Superior temporal gyrus (tissue), 1 donor: ENCODE data around the gene WWTR1.

ENCODE experiments used
- DNase-seq: peaks from one replicate; pipeline ENCODE4 v3.0.0-alpha.2; 2016; ENCODE audit errors: extremely low spot score

The WWTR1 gene

DNA sequence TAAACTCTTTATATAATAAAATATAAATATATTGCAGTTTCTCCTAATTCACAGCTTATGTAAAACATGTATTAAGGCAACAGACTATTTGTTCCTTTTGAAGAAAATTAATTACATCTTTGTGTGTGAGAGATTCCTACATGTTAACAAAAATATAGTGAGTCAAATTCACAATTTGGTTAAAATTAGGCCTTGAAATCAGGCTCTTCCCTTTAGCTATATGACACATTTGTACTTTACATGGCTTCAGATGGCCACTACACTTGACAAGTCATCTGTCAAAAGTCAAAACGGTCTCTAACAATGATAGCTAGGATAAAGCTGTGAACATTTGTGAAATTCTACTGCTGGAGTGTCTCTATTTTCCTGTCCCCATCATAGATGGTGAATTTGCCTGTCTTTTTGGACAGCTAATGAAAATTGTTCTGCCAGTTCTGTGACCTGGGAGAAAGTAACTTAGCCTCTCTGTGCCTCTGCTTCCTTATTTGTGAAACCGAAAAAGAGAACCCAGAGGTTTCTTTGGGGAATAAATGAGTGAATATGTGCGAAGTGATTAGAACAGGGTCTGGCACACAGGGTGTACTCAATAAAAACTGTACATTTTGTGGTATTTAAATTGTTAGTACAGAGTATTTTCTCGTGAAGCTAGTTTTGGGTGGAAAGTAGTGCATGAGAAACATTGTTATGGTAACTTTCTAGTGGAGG lies 159.7 kb downstream of the WWTR1 start:
- no peak for DNase-seq

DNA sequence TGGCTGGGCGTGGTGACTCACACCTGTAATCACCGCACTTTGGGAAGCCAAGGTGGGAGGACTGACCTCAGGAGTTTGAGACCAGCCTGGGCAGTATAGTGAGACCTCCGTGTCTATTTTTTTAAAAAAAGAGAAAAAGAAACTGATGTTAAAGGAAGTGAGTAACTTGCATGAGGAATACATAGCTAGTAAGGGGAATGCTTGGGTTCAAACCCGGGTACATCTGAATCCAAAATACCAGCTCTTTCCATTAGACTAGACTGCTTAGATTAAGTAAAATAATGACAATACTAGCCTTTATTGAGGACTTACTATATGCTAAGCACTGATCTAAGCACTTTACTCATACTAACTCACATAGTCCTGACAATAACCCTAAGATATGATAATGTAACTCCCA lies 160.9 kb downstream of the WWTR1 start:
- no peak for DNase-seq

DNA sequence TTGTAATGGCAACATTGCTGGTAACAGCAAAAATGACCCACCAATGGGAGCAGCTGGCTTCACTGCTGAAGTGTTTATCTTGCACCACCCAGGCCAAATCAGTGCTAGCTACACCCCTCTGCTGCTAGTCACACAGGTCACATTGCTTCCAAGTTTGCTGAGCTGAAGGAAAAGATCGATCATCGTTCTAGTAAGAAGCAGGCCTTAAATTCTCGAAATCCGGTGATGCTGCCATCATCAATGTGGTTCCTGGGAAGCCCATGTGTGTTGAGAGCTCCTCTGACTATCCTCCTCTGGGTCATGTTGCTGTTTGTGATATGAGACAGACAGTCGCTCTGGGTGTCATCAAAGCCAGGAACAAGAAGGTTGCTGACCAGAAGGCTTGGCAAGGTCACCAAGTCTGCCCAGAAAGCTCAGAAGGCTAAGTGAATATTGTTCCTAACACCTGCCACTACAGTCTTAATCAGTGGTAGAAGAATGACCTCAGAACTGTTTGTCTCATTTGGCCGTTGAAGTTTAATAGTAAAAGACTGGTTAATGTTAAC lies 162.2 kb downstream of the WWTR1 start:
- no peak for DNase-seq

DNA sequence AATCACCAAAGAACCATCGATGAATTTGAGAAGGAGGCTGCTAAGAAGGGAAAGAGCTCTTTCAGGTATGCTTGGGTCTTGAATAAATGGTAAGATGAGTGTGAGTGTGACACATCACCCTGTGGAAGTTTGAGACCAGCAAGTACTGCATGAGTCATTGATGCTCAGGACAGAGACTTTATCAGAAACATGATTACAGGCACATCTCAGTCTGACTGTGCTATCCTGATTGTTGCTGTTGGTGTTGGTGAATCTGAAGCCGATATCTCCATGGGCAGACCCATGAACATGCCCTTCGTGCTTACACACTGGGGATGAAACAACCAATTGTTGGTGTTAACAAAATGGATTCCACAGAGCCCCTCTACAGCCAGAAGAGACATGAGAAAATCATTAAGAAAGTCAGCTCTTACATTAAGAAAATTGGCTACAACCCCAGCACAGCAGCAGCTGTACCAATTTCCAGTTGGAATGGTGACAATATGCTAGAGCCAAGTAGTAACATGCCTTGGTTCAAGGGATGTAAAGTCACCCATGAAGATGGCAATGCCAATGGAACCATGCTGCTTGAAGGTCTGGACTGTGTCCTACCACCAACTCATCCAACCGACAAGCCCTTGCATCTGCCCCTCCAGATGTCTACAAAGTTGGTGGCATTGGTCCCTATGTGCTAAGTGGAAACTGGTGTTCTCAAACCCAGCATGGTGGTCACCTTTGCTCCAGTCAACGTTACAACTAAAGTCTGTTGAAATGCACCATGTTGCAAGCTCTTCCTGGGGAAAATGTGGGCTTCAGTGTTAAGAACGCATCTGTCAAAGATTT lies 162.9 kb downstream of the WWTR1 start:
- DNase-seq: no peak

DNA sequence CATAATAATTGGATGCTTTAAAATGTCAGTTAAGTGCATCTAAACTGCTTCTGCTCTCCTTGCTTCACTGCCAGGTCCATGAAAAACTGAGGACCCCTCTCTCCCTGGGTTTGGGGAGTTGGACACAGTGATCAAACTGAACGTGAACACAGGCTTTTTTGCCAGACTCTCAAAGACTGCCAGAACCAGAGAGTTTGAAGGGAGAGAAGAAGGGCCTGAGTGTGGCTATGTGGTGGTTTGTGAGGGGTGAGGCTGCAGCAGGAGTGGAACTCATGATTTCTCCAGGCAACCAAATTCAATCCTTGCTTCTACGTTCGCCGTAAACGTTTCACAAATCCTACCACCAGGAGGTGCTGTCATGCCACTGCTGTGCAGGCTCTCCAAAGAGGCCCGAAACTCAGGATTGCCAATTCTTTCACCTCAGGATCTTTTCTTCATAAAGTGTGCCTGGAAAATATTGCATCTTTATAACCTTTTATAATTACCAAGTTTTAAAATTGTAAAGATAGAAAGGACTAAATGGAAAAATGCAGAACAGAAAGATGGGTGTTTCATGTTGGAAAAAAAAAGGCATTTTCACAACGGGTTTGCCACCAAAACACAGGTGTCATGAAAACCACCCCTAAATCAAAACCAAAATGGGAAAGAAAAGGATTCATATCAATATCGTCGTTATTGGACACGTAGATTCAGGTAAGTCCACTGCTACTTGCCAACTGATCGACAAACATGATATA lies 163.6 kb downstream of the WWTR1 start:
- peak; percentile 83 for DNase-seq

DNA sequence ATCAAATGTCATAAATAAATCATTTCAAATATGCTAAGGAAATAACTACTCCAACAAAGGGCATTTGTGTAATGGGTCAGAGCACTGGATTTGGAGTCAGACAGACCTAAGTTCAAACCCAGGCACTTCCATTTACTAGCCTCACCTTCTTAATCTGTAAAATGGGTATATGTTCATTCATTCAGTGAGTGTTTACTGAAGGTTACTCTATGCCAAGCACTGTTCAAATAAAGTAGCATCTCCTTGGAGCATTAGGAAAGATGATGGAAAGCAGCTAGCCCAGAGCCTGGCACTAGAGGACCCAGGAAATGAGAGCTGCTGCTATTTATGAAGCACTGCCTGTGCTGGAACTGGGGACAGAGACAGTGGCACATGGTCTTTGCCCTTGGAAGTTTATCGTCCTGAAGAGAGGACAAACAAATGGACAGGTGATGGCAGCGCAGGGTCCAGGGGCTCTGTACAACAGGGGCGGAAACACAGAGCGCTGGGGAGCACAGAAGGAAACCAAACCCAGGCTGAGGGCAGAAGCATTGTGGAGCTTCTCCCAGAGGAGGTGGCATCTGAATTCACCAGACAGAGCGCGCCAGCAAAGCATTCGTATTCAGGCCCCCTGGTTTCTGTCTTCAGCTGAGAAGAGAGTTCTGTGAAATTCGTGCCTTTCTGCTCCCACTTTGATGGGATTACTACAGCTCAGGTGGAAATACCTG lies 164.4 kb downstream of the WWTR1 start:
- no peak for DNase-seq

DNA sequence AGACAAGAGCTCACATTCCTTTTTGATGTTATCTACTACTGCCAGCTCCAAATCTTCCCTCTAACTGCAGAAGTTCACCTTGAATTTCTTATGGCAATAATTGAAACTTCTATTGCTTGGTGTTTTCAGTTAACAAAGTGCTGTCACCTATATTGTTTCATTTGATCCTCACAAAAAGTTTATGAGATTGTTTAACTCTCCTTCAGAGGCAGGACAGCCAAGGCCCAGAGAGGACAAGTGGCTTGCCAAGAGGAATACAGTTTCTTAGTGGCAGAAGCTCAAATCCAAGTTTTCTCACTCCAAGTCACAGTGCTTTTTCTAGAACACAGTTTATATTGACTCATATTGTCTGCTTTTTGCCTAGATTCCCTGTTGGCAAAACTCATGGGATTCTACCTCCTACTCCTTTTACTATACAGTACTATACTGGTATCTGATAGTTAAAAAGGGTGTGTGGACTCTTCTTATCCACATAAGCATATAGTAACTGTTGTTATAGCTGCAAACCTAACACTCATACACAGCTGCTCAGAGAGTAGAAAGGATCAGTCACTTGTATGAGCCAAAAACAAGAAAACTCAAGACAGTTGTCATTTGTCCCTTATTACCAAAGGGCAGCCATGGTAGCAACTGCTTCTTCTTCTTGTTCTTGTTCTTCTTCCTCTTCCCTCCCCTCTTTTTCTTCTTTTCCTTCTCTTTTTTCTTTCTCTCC lies 167.4 kb downstream of the WWTR1 start:
- no peak for DNase-seq

DNA sequence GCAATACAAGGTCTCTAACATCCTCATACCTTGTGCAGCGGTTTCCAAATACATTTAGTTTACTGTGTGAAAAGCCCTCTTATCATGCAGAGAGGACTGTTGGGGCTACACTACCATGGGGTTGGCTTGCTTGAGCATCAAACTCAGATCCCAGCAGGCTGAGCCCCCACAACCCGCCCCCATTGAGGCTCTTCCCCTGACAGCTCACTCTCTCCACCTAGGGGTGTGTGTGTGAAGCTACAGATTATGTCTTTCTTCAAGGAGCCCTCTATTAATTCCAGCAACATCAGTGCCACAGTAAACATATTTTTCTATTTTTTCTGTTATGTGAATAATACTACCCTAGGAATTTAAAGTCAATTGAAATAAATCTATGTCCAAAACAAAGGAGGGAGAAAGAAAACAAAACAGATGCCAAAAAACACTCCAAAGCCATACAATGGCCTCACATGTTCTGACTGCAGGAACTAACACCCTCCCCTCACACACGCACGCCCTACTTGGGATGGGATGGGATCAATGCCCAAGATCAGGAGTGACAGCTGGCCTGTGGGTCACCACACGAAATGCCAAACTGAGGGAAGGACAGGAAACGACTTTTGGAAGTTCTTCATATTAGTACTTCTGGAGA lies 168.7 kb downstream of the WWTR1 start:
- no peak for DNase-seq

DNA sequence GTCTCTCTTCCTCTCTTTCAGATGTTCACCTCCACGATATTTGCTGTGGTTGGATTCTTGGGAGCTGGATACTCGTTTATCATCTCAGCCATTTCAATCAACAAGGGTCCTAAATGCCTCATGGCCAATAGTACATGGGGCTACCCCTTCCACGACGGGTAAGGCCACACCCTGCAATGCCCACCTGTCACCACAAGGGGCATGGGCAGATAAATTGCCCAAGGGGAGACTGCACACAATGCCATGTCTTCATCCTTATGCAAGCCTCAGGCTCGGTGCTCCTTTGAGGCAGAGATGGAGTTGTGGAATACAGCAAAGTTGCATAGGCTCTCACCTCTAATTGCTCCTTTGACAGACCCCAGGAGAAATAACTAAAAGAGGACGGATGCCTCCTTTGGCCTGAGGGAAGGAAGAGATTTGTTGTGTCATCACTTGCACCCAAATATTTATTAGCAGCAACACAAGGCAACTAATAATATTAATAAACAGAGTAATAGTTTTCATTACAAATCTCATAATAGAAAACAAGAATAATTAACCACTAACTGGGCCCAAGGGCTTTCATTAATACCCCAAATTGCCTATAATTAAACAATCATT lies 170.1 kb downstream of the WWTR1 start:
- DNase-seq: no peak

DNA sequence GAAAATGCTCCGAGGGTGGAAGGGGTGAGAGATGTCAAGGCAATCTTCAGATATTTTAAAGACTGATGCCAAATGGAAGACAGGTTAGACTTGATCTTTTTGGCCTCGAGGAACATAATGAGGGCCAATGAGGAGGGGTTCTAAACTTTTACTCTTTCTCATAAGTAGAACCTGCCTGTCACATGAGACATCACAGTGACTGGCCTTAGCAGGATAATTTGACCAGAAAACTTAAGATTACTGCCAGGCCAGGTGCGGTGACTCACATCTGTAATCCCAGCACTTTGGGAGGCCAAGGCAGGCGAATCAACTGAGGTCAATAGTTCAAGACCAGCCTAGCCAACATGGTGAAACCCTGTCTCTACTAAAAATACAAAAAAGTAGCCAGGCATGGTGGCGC lies 171.1 kb downstream of the WWTR1 start:
- no peak for DNase-seq

DNA sequence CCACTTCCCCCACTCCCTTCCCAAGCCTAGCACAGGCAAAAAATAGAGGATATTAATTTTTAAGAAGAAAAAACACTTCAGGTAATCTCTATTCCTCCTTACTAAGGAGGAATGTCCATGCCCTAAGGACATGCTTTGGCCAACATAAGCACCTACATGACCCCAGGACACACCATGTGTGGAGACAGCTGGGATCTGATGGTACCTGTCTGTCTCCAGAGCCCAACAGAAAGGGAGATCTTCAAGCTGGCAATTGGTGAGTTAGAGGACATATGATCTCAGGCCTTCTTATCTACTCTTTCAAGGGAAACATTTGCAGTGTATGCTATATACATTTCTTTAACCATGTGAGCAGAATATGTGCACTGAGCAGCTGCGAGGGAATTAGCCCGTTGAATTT lies 176.3 kb downstream of the WWTR1 start:
- no peak for DNase-seq

DNA sequence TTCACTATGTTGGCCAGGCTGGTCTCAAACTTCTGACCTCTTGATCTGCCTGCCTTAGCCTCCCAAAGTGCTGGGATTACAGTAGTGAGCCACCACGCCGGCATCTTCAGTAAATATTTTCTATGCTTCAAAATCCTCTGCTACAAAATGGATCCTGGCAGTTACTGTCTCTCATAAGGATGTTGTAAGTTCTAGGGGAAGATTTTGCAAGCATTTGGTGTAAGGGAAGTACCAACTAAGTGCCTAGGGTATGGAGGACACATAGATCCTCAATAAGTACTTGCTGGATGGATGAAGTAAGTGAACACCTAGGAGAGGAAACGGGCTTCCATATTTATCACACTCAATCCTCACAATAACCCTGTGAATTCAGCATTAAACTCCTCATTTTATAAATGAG lies 176.8 kb downstream of the WWTR1 start:
- no peak for DNase-seq

DNA sequence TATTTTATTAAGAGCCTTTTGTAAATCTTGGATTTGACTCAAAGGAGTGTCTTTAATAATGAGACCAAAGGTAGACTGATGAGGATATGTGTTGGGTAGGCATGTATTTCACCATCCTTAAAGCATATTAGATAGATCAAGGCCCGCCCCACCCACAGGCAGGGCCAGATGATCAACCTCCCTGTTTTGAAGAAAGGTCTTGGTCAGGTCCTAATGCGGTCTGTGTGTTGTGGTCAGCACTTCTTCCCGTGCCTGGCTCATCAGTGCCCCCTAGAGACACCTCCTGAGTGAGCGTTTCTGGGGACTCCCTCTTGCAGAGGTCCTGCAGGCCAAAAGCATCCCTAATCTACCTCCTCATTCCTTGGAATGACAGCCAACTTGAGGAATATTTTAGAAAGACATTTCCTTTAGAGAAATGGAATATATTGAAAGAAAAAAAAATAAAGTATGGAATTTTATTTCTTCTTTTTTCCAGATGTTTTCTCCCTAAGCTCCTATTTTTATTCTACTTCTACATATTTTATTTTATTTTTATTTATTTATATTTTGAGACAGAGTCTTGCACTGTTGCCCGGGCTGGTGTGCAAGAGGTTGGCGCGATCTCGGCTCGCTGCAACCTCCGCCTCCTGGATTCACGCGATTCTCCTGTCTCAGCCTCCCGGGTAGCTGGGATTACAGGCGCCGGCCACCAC lies 177.4 kb downstream of the WWTR1 start:
- DNase-seq: peak; percentile 79

DNA sequence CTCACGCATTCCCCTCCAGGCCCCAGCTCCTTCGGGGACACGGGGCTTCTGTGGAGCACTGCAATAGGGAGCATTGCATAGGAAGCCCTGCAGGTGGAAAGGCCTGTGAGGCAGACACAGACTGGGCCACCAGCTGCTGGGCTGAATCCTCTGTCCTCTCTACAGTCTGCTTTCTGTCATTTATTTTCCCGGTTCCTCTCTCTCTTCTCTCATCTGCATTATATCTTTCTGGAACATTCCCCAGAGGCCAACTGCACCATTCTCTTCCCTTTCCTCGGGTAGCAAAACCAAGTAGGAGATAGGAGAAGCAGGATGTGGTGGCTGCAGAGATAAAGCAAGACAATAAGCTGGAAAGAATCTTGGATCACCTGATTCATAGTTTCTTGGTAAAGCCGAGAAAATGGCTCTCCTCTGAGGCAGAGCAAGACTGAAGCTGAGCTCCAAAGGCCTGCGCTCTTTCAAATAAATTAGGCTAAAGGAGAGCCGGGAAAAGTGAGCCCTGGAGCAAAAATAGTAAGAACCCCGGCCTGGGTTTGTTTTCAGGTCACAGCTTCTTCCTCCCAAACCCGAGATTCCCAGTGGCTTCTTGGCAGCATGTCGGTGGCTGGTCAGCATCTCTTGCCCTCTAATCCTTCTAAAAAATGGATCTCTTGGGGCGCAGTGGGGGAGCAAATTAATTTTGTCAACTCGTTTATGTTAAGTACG lies 178.1 kb downstream of the WWTR1 start:
- DNase-seq: no peak

DNA sequence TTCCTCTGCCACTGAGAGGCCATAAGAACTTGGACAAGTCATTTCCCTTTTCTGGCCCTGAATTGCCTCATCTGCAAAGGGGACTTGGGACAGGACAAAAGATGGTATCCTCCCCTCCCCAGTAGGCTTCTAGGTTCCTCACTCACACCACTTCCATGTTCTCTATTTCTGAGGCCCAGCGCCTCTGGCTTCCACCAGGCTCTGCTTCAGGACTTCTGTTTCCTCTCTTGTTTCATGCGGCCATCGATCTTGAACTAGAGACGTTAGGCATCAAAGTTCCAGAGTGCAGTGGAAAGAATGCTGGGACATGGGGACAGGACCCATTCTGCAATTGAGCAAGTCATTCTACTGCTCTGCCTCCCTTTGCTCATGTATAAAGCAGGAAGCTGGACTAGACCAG lies 181.6 kb downstream of the WWTR1 start:
- DNase-seq: no peak

DNA sequence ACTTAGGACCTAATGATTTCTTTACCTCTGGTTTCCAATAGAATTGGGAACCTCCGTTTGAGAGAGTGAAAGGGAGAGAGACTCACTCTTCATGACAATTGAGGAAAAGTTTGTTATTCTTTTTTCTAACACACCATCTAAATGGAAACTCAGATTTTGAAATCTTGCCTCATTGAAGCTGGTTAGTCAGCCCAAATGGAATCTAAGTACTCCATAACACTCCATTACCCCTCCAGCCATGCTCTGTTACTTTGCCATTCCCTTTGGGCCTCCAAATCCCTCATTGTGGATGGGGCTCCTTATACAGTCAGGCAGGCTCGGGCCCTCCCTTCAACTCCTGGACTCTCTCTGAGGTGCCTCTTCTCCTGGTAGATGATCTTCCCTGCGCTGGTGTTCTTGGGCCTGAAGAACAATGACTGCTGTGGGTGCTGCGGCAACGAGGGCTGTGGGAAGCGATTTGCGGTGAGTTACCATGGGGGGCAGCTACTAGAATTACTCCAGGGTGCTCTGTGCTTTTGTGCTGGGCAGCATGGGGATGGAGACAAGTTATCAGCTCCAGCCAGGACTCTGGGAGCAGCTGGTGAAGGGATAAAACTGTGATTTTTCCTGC lies 182.3 kb downstream of the WWTR1 start:
- DNase-seq: no peak

DNA sequence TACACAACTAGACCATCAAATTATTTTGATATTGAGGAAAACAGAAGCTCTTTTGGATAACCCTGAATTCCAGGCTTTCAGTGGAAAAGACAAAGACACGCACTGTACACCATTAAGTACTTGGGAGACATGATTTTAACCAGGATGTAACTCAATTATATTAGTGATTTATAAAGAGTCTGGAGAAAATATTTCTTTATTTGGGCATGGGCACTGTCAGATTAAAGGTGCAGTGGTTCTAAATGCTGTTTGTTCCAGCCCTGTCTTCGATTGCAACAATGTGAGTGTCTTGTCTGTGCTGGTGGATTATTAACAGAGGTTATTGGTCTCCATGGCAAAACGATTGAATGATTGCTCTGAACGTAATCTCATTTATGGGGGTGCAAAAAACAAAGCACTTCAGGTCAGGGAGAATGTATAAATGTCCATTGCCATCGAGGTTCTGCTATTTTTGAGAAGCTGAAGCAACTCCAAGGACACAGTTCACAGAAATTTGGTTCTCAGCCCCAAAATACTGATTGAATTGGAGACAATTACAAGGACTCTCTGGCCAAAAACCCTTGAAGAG lies 183.5 kb downstream of the WWTR1 start, which contains the start of gene TM4SF4:
TSS of gene TM4SF4 (plus strand) at position 448 of the 568 bp plus-strand sequence. CDS start 181 bp downstream, outside the sequence.
- DNase-seq: no peak
